ENCODE data around the gene VASH2.

Gene VASH2

DNA sequence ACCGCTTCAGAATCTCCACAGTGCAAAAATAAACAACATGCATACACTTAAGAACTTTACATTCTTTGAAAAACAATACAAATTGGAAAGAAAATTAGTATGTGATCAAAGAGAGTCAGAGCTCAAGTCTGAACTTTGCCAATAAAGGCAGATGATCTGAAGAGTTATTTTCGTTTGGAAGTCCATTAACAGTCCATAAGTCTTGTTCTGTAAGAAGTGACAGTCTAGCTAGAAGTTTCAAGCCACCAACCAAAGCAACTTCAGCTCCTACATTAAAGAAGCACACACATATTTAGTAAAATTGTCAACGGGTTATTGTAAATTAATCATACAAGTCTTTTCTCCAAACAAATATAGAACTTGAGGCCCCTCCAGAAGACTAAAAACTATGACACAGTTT lies 44.6 kb downstream of the VASH2 start:
- TF ChIP-seq CTCF (conservative IDR thresholded peaks at IDR 0.05; ENCODE audit: low read length) = no peak
- no peak overlapping the region for H3K4me3 ChIP-seq (ENCODE audit: low read length)

GRCh38 chr1:213003256-213003655 lies 52.9 kb downstream of the VASH2 start:
- DNase-seq (ENCODE audit: low read depth) = no peak
- TF ChIP-seq CTCF (conservative IDR thresholded peaks at IDR 0.05; ENCODE audit: low read length) = no peak
- no peak overlapping the region for H3K4me3 ChIP-seq (ENCODE audit: low read length)

More for the DNA sequence above, 44.6 kb downstream of the VASH2 start:
- no peak for DNase-seq (ENCODE audit: low read depth)

DNA sequence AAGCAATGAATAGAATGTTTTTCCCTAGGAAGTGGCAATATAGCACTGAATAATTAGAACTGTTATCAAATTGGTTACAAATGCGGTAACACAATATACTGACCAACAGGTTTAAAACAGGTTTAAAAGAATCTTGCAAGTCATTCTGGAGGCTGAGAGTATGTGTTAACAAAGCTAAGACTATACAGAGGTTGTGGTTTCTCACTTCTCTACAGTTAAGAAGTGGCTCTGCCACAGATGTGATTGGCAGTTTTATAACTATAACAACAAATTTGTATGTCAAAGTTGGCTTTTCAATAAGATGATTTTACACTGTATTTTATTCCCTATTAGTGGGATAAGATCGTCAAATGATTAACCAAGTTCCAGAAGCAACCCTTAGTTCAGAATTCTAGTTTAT lies 58.2 kb downstream of the VASH2 start:
- H3K4me3 ChIP-seq (ENCODE audit: low read length) = no peak overlapping the region
- TF ChIP-seq CTCF (conservative IDR thresholded peaks at IDR 0.05; ENCODE audit: low read length) = no peak
- DNase-seq (ENCODE audit: low read depth) = no peak

DNA sequence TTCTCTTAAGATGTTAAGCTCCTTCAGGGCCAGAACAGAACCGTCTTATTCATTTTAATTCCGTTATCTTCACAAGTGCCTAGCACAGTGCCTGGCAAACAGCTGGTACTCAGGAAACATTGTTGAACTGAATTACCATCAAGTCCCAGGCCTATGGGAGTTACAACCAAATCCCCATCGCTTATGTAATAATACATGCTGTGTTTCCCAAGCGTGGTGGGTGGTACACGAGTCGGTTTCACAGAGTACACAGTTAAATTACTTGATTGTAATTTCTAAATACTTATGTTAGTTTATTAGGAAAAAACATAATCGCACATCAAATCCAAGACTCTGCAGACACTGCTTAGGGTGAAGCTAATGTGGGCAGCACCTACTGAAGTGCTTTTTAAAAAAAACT lies 64.3 kb downstream of the VASH2 start:
- DNase-seq (ENCODE audit: low read depth) = peak; percentile 41
- TF ChIP-seq CTCF (conservative IDR thresholded peaks at IDR 0.05; ENCODE audit: low read length) = no peak
- peak overlapping the region; percentile 88 for H3K4me3 ChIP-seq (ENCODE audit: low read length)

DNA sequence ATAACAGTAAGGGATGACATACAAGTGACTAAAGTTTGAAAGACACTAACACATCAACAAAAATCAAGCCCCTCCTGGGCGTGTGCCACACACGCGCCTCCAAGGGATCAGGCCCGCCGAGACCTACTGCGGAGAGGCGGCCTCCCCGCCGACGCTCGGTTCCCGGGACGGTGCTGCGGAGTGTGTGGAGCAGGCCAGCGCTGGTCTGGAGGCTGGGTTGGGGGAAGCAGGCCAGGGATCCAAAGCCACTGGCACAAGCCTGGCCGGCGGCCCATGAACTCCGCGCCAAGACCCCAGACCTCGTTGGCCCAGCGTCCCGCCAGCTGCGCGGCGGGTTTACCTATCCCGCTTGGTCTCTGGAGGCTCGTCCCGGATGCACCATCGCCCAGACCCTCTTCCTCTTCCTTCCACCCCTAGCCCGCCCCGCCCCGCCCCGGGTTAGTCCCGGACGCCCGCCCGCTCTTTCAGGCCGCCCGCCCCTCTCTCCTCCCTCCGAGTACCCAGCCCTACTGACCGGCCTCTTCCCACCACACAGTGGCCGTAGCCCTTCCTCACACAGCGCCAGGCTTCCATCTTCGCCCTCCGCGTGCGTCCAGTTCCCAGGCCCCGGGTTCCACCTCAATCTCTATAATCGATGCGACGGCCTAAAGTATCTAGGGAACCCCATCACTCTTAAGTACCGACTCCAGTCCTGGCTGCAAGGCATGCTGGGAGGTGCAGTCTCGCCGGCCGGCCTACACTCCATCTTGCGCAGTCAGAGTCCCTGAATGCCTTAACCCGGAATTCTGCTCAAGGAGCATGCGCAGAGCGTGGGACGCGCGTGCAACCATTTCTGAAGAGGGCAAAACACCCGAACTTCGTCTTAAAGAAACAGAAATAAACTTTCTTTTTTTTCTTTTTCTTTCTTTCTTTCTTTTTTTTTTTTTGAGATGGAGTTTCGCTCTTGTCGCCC lies 65.0 kb downstream of the VASH2 start, which contains the start of gene ANGEL2:
Gene ANGEL2 (minus strand): TSS at position 769 of the 952 bp plus-strand sequence. CDS start 196 bp downstream, at position 573.
- peak within 1 kb of the TSS; percentile 88 for H3K4me3 ChIP-seq (ENCODE audit: low read length)
- DNase-seq (ENCODE audit: low read depth) = peak; percentile 98
- TF ChIP-seq CTCF (conservative IDR thresholded peaks at IDR 0.05; ENCODE audit: low read length) = no peak

DNA sequence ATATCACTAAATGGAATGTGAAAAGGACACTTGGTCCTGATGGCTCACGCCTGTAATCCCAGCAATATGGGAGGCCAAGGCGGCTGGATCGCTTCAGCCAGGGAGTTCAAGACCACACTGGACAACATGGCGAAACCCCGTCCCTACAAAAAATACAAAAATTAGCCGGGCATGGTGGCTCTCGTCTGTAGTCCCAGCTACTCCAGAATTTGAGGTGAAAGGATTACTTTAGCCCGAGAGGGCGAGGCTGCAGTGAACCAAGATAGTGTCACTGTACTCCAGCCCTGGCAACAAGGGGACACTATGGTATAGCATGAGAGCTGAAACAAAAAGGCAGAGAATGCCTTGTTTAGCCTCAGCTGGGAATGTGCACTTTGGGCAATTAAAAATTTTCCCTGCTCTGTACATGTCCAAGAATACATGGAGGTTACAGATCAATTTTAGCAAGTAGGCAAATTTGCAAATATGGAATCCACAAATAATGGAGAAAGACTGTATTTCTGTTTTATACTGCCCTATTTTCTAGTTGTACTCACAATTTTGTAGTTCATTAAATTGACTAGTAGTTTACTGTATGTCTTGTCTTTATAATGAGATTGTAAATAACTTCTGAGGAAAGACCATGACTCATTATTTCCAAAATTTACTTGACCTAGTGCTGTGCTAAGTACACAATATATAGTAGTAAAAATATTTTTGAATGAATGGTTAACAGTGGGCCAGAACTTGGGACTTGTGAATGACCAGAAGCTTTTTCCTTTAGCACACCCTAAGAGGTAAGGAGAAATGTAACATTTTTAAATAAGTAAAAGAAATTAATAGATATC lies 67.3 kb downstream of the VASH2 start:
- DNase-seq (ENCODE audit: low read depth) = no peak
- no peak overlapping the region for H3K4me3 ChIP-seq (ENCODE audit: low read length)

More for the DNA sequence above, 67.3 kb downstream of the VASH2 start:
- TF ChIP-seq CTCF (conservative IDR thresholded peaks at IDR 0.05; ENCODE audit: low read length) = no peak
